Mesothelial cell of epicardium (in vitro differentiated cells): ENCODE results near the gene CENATAC. TPM values are rescaled to one million over a fixed set of nuclear protein-coding genes. Genes with fewer than 3 reads are reported as not detected.
"Not testable (repeated sequence)": the region's sequence is repeated elsewhere in the genome, so short reads cannot be mapped to it uniquely, and the experiment has no call there.

Experiments used
- DNase-seq, 2 experiments: peaks; one replicate each; pipeline ENCODE4 v3.0.0; 2021; ENCODE audit warnings: low spot score in 2 of 2; ENCODE audit not compliant: unreplicated experiment in 2 of 2
- H3K27ac Mint-ChIP-seq: 2 replicates; pipeline ENCODE4 v1.8.0; 2021; ENCODE audit warnings: mixed read lengths
- H3K27me3 Mint-ChIP-seq: 2 replicates; pipeline ENCODE4 v1.8.0; 2021; ENCODE audit warnings: low read depth, mixed read lengths
- H3K36me3 Mint-ChIP-seq: 2 replicates; pipeline ENCODE4 v1.8.0; 2021; ENCODE audit warnings: mixed read lengths
- H3K4me1 Mint-ChIP-seq: 2 replicates; pipeline ENCODE4 v1.8.0; 2021; ENCODE audit warnings: mixed read lengths
- H3K4me3 Mint-ChIP-seq: 2 replicates; pipeline ENCODE4 v1.8.0; 2021; ENCODE audit warnings: mild to moderate bottlenecking, moderate library complexity, mixed read lengths
- H3K9me3 Mint-ChIP-seq: 2 replicates; pipeline ENCODE4 v1.8.0; 2021; ENCODE audit warnings: mixed read lengths
- CTCF ChIP-seq: fragments of 200-600 bp; sonication (generic); IDR thresholded peaks from one replicate; pipeline ENCODE4 v1.5.0; 2021; ENCODE audit warnings: antibody characterized with exemption; ENCODE audit not compliant: unreplicated experiment
- total RNA-seq: library from RNA; stranded (reverse); gene quantifications from 3 replicates; pipeline ENCODE4 v1.2.1, GENCODE V29; 2021

Gene CENATAC
- total RNA-seq, 1 donor from 2014 or later, result 69.1 TPM

DNA sequence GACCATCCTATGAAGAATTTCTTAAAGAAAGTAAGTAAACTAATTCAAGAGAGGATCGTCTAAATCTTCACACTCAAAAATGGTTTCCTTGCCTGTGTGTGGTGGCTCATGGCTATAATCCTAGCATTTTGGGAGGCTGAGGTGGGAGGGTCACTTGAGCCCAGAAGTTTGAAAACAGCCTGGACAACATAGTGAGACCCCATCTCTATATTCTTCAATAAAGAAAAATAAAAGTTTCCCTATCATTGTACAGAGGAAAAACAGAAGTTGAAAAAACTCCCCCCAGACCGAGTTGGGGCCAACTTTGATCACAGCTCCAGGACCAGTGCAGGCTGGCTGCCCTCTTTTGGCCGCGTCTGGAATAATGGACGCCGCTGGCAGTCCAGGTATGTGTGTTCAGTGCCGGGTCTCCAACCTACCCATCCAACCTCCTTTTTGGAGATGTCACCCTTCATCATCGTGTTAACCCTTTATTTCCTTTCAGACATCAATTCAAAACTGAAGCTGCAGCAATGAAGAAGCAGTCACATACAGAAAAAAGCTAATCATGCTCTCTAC is 17.2 kb downstream of the CENATAC start:
- no peak overlapping the region for H3K4me3 Mint-ChIP-seq
- peaks cover 17% of the 10 kb centered on the region for H3K4me1 Mint-ChIP-seq
- no peaks in the 10 kb centered on the region for H3K27me3 Mint-ChIP-seq
- no peak for DNase-seq
- H3K9me3 Mint-ChIP-seq, result no peaks in the 10 kb centered on the region
- peak overlapping the region; percentile 14 for H3K27ac Mint-ChIP-seq
- H3K36me3 Mint-ChIP-seq, result peaks cover 33% of the 10 kb centered on the region
- TF ChIP-seq CTCF, result no peak

DNA sequence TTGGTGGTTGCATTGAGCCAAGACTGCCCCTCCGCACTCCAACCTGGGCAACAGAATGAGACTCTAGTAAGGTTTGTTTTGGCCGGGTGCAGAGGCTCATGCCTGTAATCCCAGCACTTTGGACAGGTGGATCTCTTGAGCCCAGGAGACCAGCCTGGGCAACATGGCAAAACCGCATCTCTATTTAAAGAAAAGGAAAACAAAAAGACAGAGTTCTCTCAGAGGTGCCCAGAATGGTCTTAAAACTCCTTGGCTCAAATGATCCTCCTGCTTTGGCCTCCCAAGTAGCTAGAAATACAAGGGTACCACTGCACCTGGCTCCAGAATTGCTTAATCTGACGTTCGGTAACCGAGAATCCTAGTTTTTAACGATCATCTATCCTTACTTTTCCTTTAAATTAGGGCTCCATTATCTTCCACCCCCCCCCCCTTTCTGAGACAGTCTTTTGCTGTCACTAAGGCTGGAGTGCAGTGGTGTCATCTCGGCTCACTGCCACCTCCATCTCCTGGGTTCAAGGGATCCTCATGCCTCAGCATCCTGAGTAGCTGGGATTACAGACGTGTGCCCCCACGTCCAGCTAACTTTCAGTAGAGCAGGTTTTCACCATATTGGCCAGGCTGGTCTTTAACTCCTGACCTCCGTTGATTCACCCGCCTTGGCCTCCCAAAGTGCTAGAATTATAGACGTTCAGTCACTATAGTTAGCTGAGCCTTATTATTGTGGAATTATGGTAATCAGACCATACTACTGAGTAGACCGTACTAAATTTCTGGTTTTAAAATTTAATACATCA is 18.5 kb downstream of the CENATAC start:
- Mint-ChIP-seq H3K4me1 (peaks cover 18% of the 10 kb centered on the region), H3K27ac (peak overlapping the region; percentile 34), H3K27me3 (no peaks in the 10 kb centered on the region), H3K9me3 (no peaks in the 10 kb centered on the region), H3K36me3 (peaks cover 28% of the 10 kb centered on the region), H3K4me3 (peak overlapping the region; percentile 99)
- TF ChIP-seq CTCF, result no peak
- no peak for DNase-seq

GRCh38 chr11:119017377-119017776 is 19.4 kb downstream of the CENATAC start:
- H3K9me3 Mint-ChIP-seq, DNase-seq, H3K27me3 Mint-ChIP-seq: not testable (repeated sequence)
- Mint-ChIP-seq H3K27ac (peak overlapping the region; percentile 99), H3K36me3 (peaks cover 26% of the 10 kb centered on the region), H3K4me1 (peaks cover 18% of the 10 kb centered on the region), H3K4me3 (peak overlapping the region; percentile 99)

DNA sequence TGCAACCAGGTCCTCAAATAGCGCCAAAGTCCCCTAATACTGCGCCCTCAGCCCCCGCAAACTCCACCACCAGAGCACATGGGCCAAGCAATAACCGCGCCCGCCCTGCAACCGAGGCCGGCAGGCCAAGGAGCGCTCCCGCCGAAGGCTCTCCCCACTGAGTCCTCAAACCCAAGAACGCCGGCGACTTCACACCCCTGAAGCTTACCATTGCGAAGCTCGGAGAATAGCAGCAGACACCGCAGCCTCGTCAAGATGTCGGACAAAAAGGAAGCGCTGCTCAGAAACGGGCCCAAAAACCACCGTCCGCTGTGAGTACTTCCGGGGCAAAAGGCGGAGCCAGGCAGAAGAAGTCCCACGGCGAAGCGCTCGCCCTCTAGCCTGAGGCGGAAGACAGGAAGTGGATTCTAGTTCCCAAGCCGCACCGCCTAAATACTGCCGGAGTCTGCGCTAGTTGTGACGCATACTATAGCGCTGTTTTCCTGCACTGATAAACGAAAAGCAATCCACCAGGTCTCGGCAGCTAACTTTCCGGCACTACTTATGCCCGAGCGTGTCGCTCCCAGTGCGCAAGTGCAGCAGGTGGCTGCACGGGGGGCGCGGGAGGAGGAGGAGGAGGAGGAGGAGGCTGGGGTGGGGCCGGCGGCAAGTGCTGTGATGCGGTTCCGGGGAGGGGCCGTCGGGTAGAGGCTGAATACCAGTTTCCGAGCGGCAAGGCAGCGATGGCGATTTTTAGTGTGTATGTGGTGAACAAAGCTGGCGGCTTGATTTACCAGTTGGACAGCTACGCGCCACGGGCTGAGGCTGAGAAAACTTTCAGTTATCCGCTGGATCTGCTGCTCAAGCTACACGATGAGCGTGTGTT is 20.4 kb downstream of the CENATAC start, which contains the start of the genes RPS25 and TRAPPC4:
Gene RPS25, minus strand, starts transcription at position 270 of the 865 bp plus-strand sequence. Its CDS starts 59 bp downstream, at position 211.
Gene TRAPPC4, plus strand, starts transcription at position 693 of the 865 bp plus-strand sequence. Its CDS starts 30 bp downstream, at position 723.
- H3K27ac Mint-ChIP-seq, result peak within 1 kb of the TSS; percentile 99
- H3K27me3 Mint-ChIP-seq, result no peaks in the 10 kb centered on the region
- peaks cover 19% of the 10 kb centered on the region for H3K36me3 Mint-ChIP-seq
- peak; percentile 84 to 89 for DNase-seq
- H3K4me1 Mint-ChIP-seq, result peaks cover 19% of the 10 kb centered on the region
- H3K9me3 Mint-ChIP-seq, result no peaks in the 10 kb centered on the region
- peak within 1 kb of the TSS; percentile 99 for H3K4me3 Mint-ChIP-seq
- TF ChIP-seq CTCF, result no peak

GRCh38 chr11:119019996-119020395 is 22.1 kb downstream of the CENATAC start:
- H3K27ac Mint-ChIP-seq, result peak overlapping the region; percentile 99

More at GRCh38 chr11:119019996-119020395, 22.1 kb downstream of the CENATAC start:
- Mint-ChIP-seq H3K4me3 (peak overlapping the region; percentile 99), H3K36me3 (peaks cover 18% of the 10 kb centered on the region), H3K27me3 (no peaks in the 10 kb centered on the region), H3K4me1 (peaks cover 22% of the 10 kb centered on the region), H3K9me3 (no peaks in the 10 kb centered on the region)
- TF ChIP-seq CTCF, result no peak
- no peak for DNase-seq
